Measurements from ENCODE around the gene SPSB1.

SPSB1 gene

DNA sequence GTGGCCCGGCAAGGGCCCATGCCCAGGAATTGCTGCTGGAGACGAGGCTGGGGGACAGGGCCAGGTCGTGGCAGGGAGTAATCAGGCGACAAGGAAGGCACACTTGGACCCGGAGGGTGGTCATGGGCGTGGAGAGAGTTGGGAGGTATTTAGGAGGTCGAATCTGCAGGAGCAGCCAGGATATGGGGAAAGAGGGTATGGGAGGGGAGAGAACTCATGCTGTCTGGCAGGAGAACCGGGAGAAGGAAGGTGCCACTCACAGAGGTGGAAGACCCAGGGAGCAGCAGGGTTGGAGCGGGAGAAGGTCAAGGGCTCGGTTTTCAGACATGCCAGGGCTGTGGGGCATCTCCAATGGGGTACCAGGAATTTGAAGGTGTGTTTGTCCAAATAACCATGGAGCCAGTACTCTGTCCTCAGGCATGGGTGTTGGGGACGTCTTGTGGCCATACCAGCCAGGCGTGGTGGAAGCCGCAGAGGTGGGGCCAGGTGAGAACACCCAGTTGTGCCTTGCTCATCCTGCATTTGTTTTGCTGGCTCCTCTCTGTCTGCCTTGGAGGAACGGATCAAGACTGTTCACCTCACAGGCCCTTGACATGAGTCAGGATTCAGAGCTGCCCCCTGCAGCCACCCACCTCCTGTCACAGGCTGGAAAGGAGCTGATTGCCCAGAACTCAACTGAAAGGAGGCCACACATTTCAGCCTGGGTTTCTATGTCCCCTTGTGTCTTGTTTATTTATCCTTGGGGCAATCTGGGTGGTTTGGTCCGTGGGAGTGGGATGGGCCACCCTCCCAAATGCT is 111.6 kb downstream of the SPSB1 start:
- Histone ChIP-seq H3K9ac (ENCODE audit: low read length) (no peak overlapping the region), H3K36me3 (replicated peaks; ENCODE audit: insufficient read depth, low read length) (no peaks in the 10 kb centered on the region)

DNA sequence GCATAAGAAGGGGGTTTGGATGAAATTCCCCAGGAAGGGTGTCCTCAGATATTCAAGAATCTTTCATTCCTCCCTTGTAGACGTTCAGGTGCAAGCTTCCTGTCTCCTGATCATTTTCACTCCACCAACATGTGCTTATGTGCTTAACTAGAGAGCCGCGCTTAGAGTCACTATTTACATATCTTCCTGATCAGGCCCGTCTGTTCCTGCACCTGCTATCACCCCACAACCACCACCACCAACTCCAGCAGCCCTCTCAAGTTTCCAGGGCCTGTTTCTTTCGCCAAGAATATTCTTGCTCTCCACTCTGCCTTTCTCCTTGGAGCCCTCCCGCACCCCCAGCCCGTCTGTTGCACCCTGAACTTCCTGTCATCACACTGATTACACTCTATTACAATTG is 113.4 kb downstream of the SPSB1 start:
- Histone ChIP-seq H3K36me3 (replicated peaks; ENCODE audit: insufficient read depth, low read length) (no peaks in the 10 kb centered on the region), H3K4me1 (ENCODE audit: low read length) (peaks cover 6% of the 10 kb centered on the region; the same call in 1 of the 2 replicates), H4K20me1 (ENCODE audit: insufficient read depth, low read length) (no peaks in the 10 kb centered on the region), H3K4me2 (ENCODE audit: low read depth, low read length) (peak overlapping the region; percentile 2; the same call in 1 of the 2 replicates), H3K4me3 (ENCODE audit: low read length) (no peak overlapping the region), H3K9ac (ENCODE audit: low read length) (no peak overlapping the region), H3K27me3 (replicated peaks; ENCODE audit: insufficient read depth, low read length) (no peaks in the 10 kb centered on the region), H3K9me3 (replicated peaks; ENCODE audit: insufficient read depth, low read length) (no peaks in the 10 kb centered on the region), H3K27ac (ENCODE audit: low read length) (no peak overlapping the region), H3F3A (ENCODE audit: insufficient read depth, low read length) (peaks cover 6% of the 10 kb centered on the region), H3K9me2 (replicated peaks; ENCODE audit: insufficient read depth, low read length) (no peaks in the 10 kb centered on the region), H2AFZ (ENCODE audit: low read length) (peak overlapping the region; percentile 30; the same call in 1 of the 2 replicates), H3K79me2 (ENCODE audit: low read length) (no peaks in the 10 kb centered on the region)
- TF ChIP-seq EZH2phosphoT487 (IDR thresholded peaks at IDR 0.05; ENCODE audit: low read length) (no peak), EZH2 (optimal IDR thresholded peaks at IDR 0.05; ENCODE audit: low read depth, low read length) (no peak)
- TF ChIP-seq, protein P1, sequence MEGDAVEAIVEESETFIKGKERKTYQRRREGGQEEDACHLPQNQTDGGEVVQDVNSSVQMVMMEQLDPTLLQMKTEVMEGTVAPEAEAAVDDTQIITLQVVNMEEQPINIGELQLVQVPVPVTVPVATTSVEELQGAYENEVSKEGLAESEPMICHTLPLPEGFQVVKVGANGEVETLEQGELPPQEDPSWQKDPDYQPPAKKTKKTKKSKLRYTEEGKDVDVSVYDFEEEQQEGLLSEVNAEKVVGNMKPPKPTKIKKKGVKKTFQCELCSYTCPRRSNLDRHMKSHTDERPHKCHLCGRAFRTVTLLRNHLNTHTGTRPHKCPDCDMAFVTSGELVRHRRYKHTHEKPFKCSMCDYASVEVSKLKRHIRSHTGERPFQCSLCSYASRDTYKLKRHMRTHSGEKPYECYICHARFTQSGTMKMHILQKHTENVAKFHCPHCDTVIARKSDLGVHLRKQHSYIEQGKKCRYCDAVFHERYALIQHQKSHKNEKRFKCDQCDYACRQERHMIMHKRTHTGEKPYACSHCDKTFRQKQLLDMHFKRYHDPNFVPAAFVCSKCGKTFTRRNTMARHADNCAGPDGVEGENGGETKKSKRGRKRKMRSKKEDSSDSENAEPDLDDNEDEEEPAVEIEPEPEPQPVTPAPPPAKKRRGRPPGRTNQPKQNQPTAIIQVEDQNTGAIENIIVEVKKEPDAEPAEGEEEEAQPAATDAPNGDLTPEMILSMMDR (IDR thresholded peaks at IDR 0.05; ENCODE audit: low read length): no peak
- peak; percentile 40 for DNase-seq

More for the DNA sequence above, 111.6 kb downstream of the SPSB1 start:
- Histone ChIP-seq H3K27me3 (replicated peaks; ENCODE audit: insufficient read depth, low read length) (no peaks in the 10 kb centered on the region), H3K9me3 (replicated peaks; ENCODE audit: insufficient read depth, low read length) (no peaks in the 10 kb centered on the region), H3K4me2 (ENCODE audit: low read depth, low read length) (no peak overlapping the region), H2AFZ (ENCODE audit: low read length) (no peak overlapping the region), H4K20me1 (ENCODE audit: insufficient read depth, low read length) (no peaks in the 10 kb centered on the region), H3K4me3 (ENCODE audit: low read length) (no peak overlapping the region), H3K79me2 (ENCODE audit: low read length) (no peaks in the 10 kb centered on the region), H3K9me2 (replicated peaks; ENCODE audit: insufficient read depth, low read length) (no peaks in the 10 kb centered on the region), H3K4me1 (ENCODE audit: low read length) (peaks cover 6% of the 10 kb centered on the region; the same call in 1 of the 2 replicates), H3K27ac (ENCODE audit: low read length) (no peak overlapping the region), H3F3A (ENCODE audit: insufficient read depth, low read length) (no peaks in the 10 kb centered on the region)
- DNase-seq: no peak
- TF ChIP-seq EZH2phosphoT487 (IDR thresholded peaks at IDR 0.05; ENCODE audit: low read length) (no peak), EZH2 (optimal IDR thresholded peaks at IDR 0.05; ENCODE audit: low read depth, low read length) (no peak)
- TF ChIP-seq, protein P1 (IDR thresholded peaks at IDR 0.05; ENCODE audit: low read length): no peak

DNA sequence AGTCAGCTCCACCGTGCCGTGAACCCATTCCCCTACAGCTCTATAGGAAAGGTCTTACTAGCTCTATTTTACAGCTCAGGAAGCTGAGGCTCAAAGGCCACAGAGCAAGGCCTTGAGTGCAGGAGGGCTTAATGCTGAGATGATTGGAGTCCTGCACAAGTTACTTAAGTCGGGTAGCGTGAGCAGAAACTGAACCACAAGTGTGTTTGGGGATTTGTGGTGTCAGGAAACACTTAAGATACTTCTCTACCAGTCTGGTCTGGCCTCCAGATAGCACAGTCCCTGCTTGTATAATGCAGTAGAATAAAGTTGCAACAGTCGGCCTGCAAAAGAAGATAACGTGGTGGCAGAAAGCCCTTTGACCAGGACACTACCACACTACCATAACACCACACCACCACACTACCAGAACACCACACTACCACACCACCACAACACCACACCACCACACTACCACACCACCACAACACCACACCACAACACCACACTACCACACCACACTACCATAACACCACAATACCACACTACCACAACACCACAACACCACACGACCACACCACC is 118.1 kb downstream of the SPSB1 start:
- peak; percentile 36 for DNase-seq
- Histone ChIP-seq H3F3A (ENCODE audit: insufficient read depth, low read length) (peaks cover 23% of the 10 kb centered on the region), H3K27me3 (replicated peaks; ENCODE audit: insufficient read depth, low read length) (no peaks in the 10 kb centered on the region), H3K36me3 (replicated peaks; ENCODE audit: insufficient read depth, low read length) (no peaks in the 10 kb centered on the region), H3K4me3 (ENCODE audit: low read length) (no peak overlapping the region), H3K4me2 (ENCODE audit: low read depth, low read length) (no peak overlapping the region), H3K9me2 (replicated peaks; ENCODE audit: insufficient read depth, low read length) (no peaks in the 10 kb centered on the region), H3K79me2 (ENCODE audit: low read length) (no peaks in the 10 kb centered on the region), H3K9ac (ENCODE audit: low read length) (no peak overlapping the region), H3K9me3 (replicated peaks; ENCODE audit: insufficient read depth, low read length) (no peaks in the 10 kb centered on the region), H3K27ac (ENCODE audit: low read length) (peak overlapping the region; percentile 9; the same call in 1 of the 2 replicates), H2AFZ (ENCODE audit: low read length) (no peak overlapping the region), H4K20me1 (ENCODE audit: insufficient read depth, low read length) (no peaks in the 10 kb centered on the region), H3K4me1 (ENCODE audit: low read length) (peaks cover 21% of the 10 kb centered on the region)
- TF ChIP-seq, protein P1 (IDR thresholded peaks at IDR 0.05; ENCODE audit: low read length): no peak
- no peak for TF ChIP-seq EZH2phosphoT487 (IDR thresholded peaks at IDR 0.05; ENCODE audit: low read length)
- no peak for TF ChIP-seq EZH2 (optimal IDR thresholded peaks at IDR 0.05; ENCODE audit: low read depth, low read length)
